H1 (cell line): ENCODE data around the gene CUL2. TPM values are rescaled to one million over a fixed set of nuclear protein-coding genes. Genes with fewer than 3 reads are reported as not detected.

Experiments used
- ATF2 ChIP-seq: IDR thresholded peaks from 2 replicates; pipeline ENCODE4 v1.6.1; 2012; ENCODE audit warnings: low read length, inconsistent platforms
- CBX5 ChIP-seq: fragments of 300-800, 300-1000 bp; sonication (generic); IDR thresholded peaks from 2 replicates; pipeline ENCODE4 v1.7.1; 2016; ENCODE audit warnings: antibody characterized with exemption, low read length, low read depth
- E2F6 ChIP-seq: IDR thresholded peaks from 2 replicates; pipeline ENCODE4 v1.6.1; 2012; ENCODE audit warnings: inconsistent platforms
- EGR1 ChIP-seq: IDR thresholded peaks from 2 replicates; pipeline ENCODE4 v1.6.1; 2011; ENCODE audit warnings: low read depth, low read length, borderline replicate concordance
- EP300 ChIP-seq, 2 experiments: IDR thresholded peaks; 1 replicate in 1 of 2; 2 replicates in 1 of 2; pipeline ENCODE4 v1.6.1; 2011 to 2012; ENCODE audit warnings: low read depth in 2 of 2, low read length in 2 of 2, mild to moderate bottlenecking in 2 of 2, borderline replicate concordance in 1 of 2, inconsistent platforms in 1 of 2, moderate library complexity in 1 of 2
- HDAC2 ChIP-seq, 2 experiments: fragments of 300-600 bp in 1 of 2; sonication (generic) in 1 of 2; IDR thresholded peaks; 2 replicates each; pipeline ENCODE4 v1.6.1; 2011 to 2012; ENCODE audit warnings: low read depth in 2 of 2, low read length in 2 of 2, mild to moderate bottlenecking in 2 of 2, moderate library complexity in 2 of 2, borderline replicate concordance in 1 of 2, inconsistent platforms in 1 of 2
- HDAC6 ChIP-seq: IDR thresholded peaks from one replicate; pipeline ENCODE4 v1.7.1; 2012; ENCODE audit warnings: low read depth, mild to moderate bottlenecking, inconsistent platforms, low read length, moderate library complexity
- JUN ChIP-seq: IDR thresholded peaks from 2 replicates; pipeline ENCODE4 v1.6.1; 2011; ENCODE audit warnings: low read depth, mild to moderate bottlenecking, improper control_type of control experiment, low read length
- KDM4A ChIP-seq: IDR thresholded peaks from one replicate; pipeline ENCODE4 v1.7.1; 2012; ENCODE audit warnings: low read depth, mild to moderate bottlenecking, moderate library complexity, low read length, inconsistent platforms; ENCODE audit not compliant: severe bottlenecking
- PHF8 ChIP-seq: fragments of 200-600 bp; sonication (generic); conservative IDR thresholded peaks from 2 replicates; pipeline ENCODE4 v1.7.1; 2012; ENCODE audit warnings: low read depth, mild to moderate bottlenecking, inconsistent platforms, low read length, moderate library complexity
- POLR2A ChIP-seq, 2 experiments: IDR thresholded peaks; 1 replicate in 1 of 2; 2 replicates in 1 of 2; pipeline ENCODE4 v1.6.1; 2011; ENCODE audit warnings: low read depth in 2 of 2, low read length in 2 of 2, mild to moderate bottlenecking in 2 of 2; ENCODE audit errors: control extremely low read depth in 1 of 2
- RAD21 ChIP-seq, 2 experiments: IDR thresholded peaks in 1 of 2; conservative IDR thresholded peaks in 1 of 2; 2 replicates each; pipeline ENCODE4 v1.6.1; 2011; ENCODE audit warnings: low read depth in 2 of 2, low read length in 2 of 2, improper control_type of control experiment in 1 of 2, inconsistent platforms in 1 of 2, mild to moderate bottlenecking in 1 of 2, moderate library complexity in 1 of 2
- RFX5 ChIP-seq: IDR thresholded peaks from 2 replicates; pipeline ENCODE4 v1.6.1; 2011; ENCODE audit warnings: low read depth, low read length, improper control_type of control experiment, borderline replicate concordance
- SIN3A ChIP-seq, 2 experiments: IDR thresholded peaks in 1 of 2; conservative IDR thresholded peaks in 1 of 2; 2 replicates each; pipeline ENCODE4 v1.6.1; 2011 to 2012; ENCODE audit warnings: low read length in 2 of 2, improper control_type of control experiment in 1 of 2, low read depth in 1 of 2, mild to moderate bottlenecking in 1 of 2
- SP4 ChIP-seq: IDR thresholded peaks from 2 replicates; pipeline ENCODE4 v1.6.1; 2012; ENCODE audit warnings: low read length, inconsistent platforms
- SUZ12 ChIP-seq: fragments of 200-600 bp; sonication (generic); IDR thresholded peaks from 2 replicates; pipeline ENCODE4 v1.6.1; 2012; ENCODE audit warnings: mild to moderate bottlenecking, inconsistent platforms, low read length, moderate library complexity, mixed read lengths
- TAF7 ChIP-seq: optimal IDR thresholded peaks from 2 replicates; pipeline ENCODE3; 2011; ENCODE audit warnings: low read depth, mild to moderate bottlenecking, inconsistent platforms, low read length, moderate library complexity, borderline replicate concordance
- TBP ChIP-seq: IDR thresholded peaks from 2 replicates; pipeline ENCODE4 v1.6.1; 2011; ENCODE audit warnings: low read depth, low read length, improper control_type of control experiment
- TCF12 ChIP-seq: IDR thresholded peaks from 2 replicates; pipeline ENCODE4 v1.6.1; 2011; ENCODE audit warnings: low read depth, mild to moderate bottlenecking, low read length
- YY1 ChIP-seq: IDR thresholded peaks from 2 replicates; pipeline ENCODE4 v1.6.1; 2011; ENCODE audit warnings: low read depth, mild to moderate bottlenecking, low read length
- polyA plus RNA-seq, 7 experiments: library from polyadenylated mRNA; depleted of rRNA in 3 of 7; stranded (reverse) in 5 of 7; unstranded in 2 of 7; fragments of >200 nt in 5 of 7; fragments of 200-250 nt in 2 of 7; gene quantifications; 1 replicate in 5 of 7; 2 replicates in 1 of 7; 4 replicates in 1 of 7; pipeline versions ENCODE4 v1.2.1 to v1.2.3, GENCODE V29; 2011 to 2013; ENCODE audit warnings: missing spikeins in 2 of 7, mixed read lengths in 2 of 7
- total RNA-seq: library from RNA; stranded (reverse); fragmentation: NEBNext Ultra II Directional; extraction: Animal tissue kit (Norgen Biotek cat#: 25700); gene quantifications from 2 replicates; pipeline ENCODE4 v1.2.1, GENCODE V29; 2021

The CUL2 gene
- total and polyA plus RNA-seq, 2 of the 8 experiments (the other 6 are each of a cell fraction or from before 2014, with no cell fraction given): 10.2 to 43.1 TPM

- no peak for TF ChIP-seq CBX5
- 0 out of 2 replicates have a peak, but pooled peaks have one; percentile 23 for TF ChIP-seq YY1
- peak; percentile 89 for TF ChIP-seq PHF8
- TF ChIP-seq KDM4A: peak; percentile 25
- TF ChIP-seq RAD21 (IDR thresholded peaks at IDR 0.05 in 1 of 2, conservative IDR thresholded peaks at IDR 0.05 in 1 of 2; ENCODE audit: low read depth in 2 of 2, low read length in 2 of 2): peak; percentile 44 to 65
- no peak for TF ChIP-seq HDAC6
- no peak for TF ChIP-seq HDAC2 (IDR thresholded peaks at IDR 0.05; ENCODE audit: borderline replicate concordance in 1 of 2, low read depth in 2 of 2, low read length in 2 of 2)
- TF ChIP-seq SP4: peak; percentile 81
- no peak for TF ChIP-seq JUN
- TF ChIP-seq SIN3A (conservative IDR thresholded peaks at IDR 0.05 in 1 of 2, IDR thresholded peaks at IDR 0.05 in 1 of 2; ENCODE audit: low read depth in 1 of 2, low read length in 2 of 2): no peak
- TF ChIP-seq TAF7: peak; percentile 89
- TF ChIP-seq RFX5: no peak
- peak; percentile 38; the same call in 1 of the 2 replicates for TF ChIP-seq EGR1
- TF ChIP-seq ATF2: no peak; the same call in 1 of the 2 replicates
- TF ChIP-seq TCF12: no peak
- peak; percentile 80 for TF ChIP-seq TBP
- peak; percentile 83 for TF ChIP-seq E2F6
- peak in 1 of 2 experiments; percentile 56; a peak in 1 of 3 replicates for TF ChIP-seq EP300 (IDR thresholded peaks at IDR 0.05; ENCODE audit: borderline replicate concordance in 1 of 2, low read depth in 2 of 2, low read length in 2 of 2)
- no peak for TF ChIP-seq SUZ12
- TF ChIP-seq POLR2A (IDR thresholded peaks at IDR 0.05; ENCODE audit: control extremely low read depth in 1 of 2, low read depth in 2 of 2, low read length in 2 of 2): peak; percentile 70 to 94
These were observed 36.6 kb upstream of the CUL2 start, which contains the start of gene CREM (continued) for GRCh38 chr10:35126530-35127288.
